GM10248 (cell line): ENCODE measurements around the gene CAMK2B.

ENCODE experiments used
- CTCF ChIA-PET: fragments of 300-600 bp; sonication (Branson Sonifier 250); formaldehyde crosslinking; extraction: SDS; loops from one replicate; lab custom pipeline; 2021; ENCODE audit warnings: antibody characterized with exemption; lab: Yijun Ruan, JAX
- POLR2A ChIA-PET: fragments of 350-650 bp; sonication (Branson Sonifier 250); formaldehyde crosslinking; extraction: SDS; loops from one replicate; lab custom pipeline; 2020; ENCODE audit warnings: antibody characterized with exemption; lab: Yijun Ruan, JAX
- DNase-seq: peaks from one replicate; pipeline ENCODE4 v3.0.0; 2012; ENCODE audit errors: extremely low spot score
- TF ChIP-seq, protein P1 (sequence below): IDR thresholded peaks from 2 replicates; pipeline ENCODE4 v1.5.1; 2012; ENCODE audit warnings: mild to moderate bottlenecking, low read depth; ENCODE audit errors: extremely low read depth, missing control alignments, control extremely low read depth

Gene CAMK2B

DNA sequence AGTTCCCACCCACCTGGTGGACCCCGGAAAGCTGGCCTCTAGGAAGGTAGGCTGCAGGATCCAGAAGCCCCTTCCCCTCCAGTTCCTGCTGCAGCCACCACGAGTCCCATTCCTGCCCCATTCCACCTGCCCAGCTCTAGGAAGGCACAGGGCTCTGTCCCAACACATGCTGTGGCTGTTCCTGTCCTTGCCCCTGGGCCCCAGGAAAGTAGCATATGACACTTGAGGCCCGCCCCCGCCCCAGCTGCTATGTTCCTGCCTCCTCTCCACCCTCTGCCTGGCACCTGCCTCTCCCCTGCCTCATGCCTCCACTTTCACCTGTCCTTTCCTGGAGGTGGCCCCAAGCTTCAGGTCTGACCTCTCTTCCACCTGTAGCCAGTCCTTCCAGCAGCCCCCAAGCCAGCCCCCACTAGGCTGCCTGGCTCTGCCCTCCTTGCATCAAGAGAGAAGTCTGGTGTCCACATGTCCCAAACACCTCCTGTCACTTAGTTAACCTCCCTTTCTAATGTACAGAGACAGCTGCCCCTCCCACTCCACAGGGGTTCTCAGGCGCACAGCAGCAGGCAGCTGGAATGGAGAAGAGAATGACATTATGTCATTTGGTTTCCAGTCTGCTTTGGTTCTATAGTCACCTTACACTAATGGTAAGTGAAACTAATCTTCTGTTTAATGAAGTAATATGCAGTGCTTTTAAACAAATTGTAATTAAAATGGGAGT is 101.9 kb downstream of the CAMK2B start:
- POLR2A ChIA-PET: interaction anchor here (0.5 kb wide), 1 partner anchor 179 kb away, joined by 3 read pairs; the partner anchor contains the start of gene DBNL
- CTCF ChIA-PET: interaction anchor here (1.0 to 2.3 kb wide), 3 partner anchors 9 to 20 kb away, joined by 3 to 10 read pairs (median 4); no protein-coding TSS in a partner anchor

DNA sequence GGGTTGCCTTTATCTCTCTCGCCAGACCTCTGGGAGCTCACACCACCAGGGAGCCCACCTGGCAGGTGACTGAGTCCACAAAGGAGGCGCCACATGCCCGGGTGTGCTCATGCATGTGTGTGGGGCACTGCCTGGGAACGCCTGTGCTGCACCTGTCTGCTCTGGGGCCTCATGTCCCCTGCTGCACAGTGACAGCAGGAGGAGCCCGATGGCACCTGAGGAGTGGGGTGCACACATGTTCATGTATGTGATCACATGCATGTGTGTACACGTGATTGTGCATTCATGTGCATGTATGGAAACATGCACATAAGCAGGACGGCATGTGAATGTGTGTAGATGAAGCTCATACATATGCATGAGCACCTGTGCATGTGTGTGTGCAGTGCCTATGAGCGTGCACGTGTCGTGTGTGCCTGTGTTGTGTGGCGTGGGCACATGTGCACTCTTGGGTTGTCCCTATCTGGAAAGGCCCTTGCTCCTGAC is 102.6 kb downstream of the CAMK2B start:
- TF ChIP-seq, protein P1, sequence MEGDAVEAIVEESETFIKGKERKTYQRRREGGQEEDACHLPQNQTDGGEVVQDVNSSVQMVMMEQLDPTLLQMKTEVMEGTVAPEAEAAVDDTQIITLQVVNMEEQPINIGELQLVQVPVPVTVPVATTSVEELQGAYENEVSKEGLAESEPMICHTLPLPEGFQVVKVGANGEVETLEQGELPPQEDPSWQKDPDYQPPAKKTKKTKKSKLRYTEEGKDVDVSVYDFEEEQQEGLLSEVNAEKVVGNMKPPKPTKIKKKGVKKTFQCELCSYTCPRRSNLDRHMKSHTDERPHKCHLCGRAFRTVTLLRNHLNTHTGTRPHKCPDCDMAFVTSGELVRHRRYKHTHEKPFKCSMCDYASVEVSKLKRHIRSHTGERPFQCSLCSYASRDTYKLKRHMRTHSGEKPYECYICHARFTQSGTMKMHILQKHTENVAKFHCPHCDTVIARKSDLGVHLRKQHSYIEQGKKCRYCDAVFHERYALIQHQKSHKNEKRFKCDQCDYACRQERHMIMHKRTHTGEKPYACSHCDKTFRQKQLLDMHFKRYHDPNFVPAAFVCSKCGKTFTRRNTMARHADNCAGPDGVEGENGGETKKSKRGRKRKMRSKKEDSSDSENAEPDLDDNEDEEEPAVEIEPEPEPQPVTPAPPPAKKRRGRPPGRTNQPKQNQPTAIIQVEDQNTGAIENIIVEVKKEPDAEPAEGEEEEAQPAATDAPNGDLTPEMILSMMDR: no peak
- ChIA-PET CTCF (interaction anchor here (1.0 to 1.4 kb wide), 2 partner anchors 9 to 21 kb away, joined by 3 to 4 read pairs; no protein-coding TSS in a partner anchor), POLR2A (interaction anchor here (0.5 kb wide), 1 partner anchor 178 kb away, joined by 3 read pairs; the partner anchor contains the start of gene DBNL)
- no peak for DNase-seq

More for the DNA sequence above, 101.9 kb downstream of the CAMK2B start:
- no peak for DNase-seq
- TF ChIP-seq, protein P1: no peak

DNA sequence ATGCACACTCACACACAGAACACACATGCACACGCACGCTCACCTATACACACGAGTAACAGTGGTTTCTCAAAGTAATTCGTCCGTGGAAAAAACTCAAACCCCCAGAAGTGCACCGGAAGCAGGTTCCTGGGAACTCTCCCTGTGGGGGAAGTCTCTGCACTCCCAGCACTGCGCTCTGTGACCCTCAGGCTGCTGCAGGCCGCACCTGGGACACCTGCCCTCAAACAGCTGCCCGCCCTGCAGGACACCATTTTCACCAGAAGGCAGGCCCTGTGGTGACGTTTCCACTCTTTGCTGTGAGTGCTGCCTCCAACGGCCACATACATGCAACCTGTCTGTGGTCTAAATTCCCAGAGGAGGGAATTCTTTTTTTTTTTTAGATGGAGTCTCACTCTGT is 103.3 kb downstream of the CAMK2B start:
- TF ChIP-seq, protein P1: no peak
- DNase-seq: no peak
- ChIA-PET CTCF (interaction anchor here (1.3 kb wide), 1 partner anchor 8 kb away, joined by 3 read pairs; no protein-coding TSS in a partner anchor), POLR2A (no interaction called here)

DNA sequence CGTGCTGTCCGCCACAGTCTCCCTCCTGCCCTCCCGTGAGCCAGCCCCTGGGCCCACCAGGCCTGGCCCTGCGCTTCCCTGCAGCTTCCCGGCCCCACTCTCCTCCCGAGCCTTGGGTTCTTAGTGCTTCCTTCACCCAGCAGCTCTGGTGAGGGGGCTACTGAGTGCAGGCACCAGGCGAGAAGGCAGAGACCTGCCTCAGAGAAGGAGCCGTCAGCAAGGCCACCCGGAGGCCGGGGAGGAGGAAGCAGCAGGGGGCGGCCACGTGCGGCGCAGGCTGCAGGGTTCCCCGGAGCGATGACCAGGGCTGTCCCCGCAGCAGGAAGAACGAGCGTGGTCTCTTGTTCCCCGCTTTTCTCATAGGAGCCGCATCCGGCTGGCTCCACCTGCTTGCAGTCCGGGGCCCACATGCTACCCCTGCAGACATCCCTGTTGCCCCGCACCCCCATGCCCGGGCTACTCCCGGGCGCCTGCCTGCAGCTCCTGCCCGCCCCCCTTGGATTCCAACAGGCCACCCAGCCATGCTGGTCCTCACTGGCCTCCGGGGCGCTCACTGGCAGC is 104.1 kb downstream of the CAMK2B start:
- CTCF ChIA-PET: interaction anchor here (1.3 kb wide), 1 partner anchor 9 kb away, joined by 3 read pairs; no protein-coding TSS in a partner anchor
- POLR2A ChIA-PET: no interaction called here
- DNase-seq: no peak
- TF ChIP-seq, protein P1: no peak

DNA sequence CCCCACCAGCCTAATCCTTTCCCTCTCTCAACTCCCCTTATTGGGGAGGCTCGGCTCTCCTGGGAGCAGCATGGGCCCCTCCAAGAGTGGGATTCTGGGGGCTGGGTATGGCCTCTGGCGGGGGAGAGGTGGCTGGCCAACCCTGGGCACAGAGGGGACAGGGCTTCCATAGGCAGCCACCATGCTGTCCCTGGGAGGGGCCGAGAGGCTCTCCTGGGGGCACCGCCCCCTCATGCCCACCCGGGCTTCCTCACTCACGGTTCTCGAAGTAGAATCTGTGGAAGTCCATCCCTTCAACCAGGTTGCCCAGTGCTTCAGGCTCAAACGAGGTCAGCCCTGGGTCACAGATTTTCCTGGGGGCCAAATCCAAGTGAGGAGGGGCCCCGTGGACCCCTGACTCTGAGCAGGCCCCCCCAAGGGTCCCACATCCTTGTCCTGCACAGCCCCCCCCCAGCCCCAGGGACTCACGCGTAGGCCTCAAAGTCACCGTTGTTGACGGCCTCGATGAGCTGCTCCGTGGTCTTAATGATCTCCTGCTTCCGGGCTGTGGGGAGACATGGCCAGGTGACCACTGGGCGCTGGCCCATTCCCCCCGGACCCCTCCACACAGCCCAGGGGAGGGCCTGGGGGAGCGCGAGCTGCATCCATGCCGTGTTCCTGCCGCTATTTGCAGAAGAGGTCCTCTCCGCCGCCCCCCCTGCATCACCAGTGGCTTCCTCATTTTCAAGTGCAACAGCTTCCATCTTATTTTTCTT is 104.9 kb downstream of the CAMK2B start:
- ChIA-PET POLR2A (no interaction called here), CTCF (interaction anchor here (1.3 kb wide), 1 partner anchor 9 kb away, joined by 3 read pairs; no protein-coding TSS in a partner anchor)
- no peak for DNase-seq
- TF ChIP-seq, protein P1: no peak

DNA sequence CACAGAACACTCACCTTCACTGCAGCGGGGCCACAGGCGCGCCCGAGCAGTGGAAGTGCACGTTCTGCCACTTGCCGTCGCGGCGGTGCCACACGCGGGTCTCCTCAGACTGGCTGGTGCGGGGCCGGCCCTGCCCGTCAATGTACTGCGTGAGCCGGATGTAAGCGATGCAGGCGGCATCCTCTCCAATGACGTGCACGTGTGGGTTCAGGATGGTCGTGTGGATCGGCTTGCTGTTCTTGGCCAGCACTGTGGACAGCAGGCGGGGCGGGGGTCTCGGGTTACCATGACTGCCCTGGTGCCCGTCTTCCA is 105.4 kb downstream of the CAMK2B start:
- TF ChIP-seq, protein P1: no peak
- ChIA-PET CTCF (interaction anchor here (2.0 kb wide), 1 partner anchor 345 kb away, joined by 5 read pairs; no protein-coding TSS in a partner anchor), POLR2A (no interaction called here)
- DNase-seq: no peak
